K562 (cell line): ENCODE results near the gene IL1R1. TPM values are rescaled to one million over a fixed set of nuclear protein-coding genes. Genes with fewer than 3 reads are reported as not detected.

ENCODE experiments used
- ATF3 ChIP-seq, 2 experiments: fragments of 450-650 bp in 1 of 2; sonication (generic) in 1 of 2; formaldehyde crosslinking in 1 of 2; IDR thresholded peaks in 1 of 2; conservative IDR thresholded peaks in 1 of 2; 2 replicates each; pipeline versions ENCODE4 v1.6.1 to v1.8.1; 2016 to 2023; ENCODE audit warnings: mild to moderate bottlenecking in 2 of 2, moderate library complexity in 2 of 2, inconsistent platforms in 1 of 2, missing genetic modification reagents in 1 of 2
- CHD2 ChIP-seq: IDR thresholded peaks from 2 replicates; pipeline ENCODE4 v1.6.1; 2011; ENCODE audit warnings: low read depth, low read length
- CREB3 ChIP-seq: fragments of 450-650 bp; conservative IDR thresholded peaks from 2 replicates; pipeline ENCODE4 v1.6.1; 2016; ENCODE audit warnings: missing genetic modification characterization, low read depth, mild to moderate bottlenecking, missing compliant biosample characterization, moderate library complexity
- DEAF1 ChIP-seq: fragments of 450-650 bp; formaldehyde crosslinking; IDR thresholded peaks from 2 replicates; pipeline ENCODE4 v1.4.0; 2020; ENCODE audit warnings: mild to moderate bottlenecking, moderate library complexity
- ELF2 ChIP-seq: fragments of 250-450 bp; sonication (Bioruptor Pico); IDR thresholded peaks from 2 replicates; pipeline ENCODE4 v1.5.0; 2021; ENCODE audit warnings: mild to moderate bottlenecking
- KDM4B ChIP-seq, 2 experiments: fragments of 450-650 bp in 1 of 2; sonication (generic) in 1 of 2; IDR thresholded peaks; 2 replicates each; pipeline ENCODE4 v1.6.1; 2016 to 2017; ENCODE audit warnings: borderline replicate concordance in 2 of 2, antibody characterized with exemption in 1 of 2, low read depth in 1 of 2, mild to moderate bottlenecking in 1 of 2
- LARP7 ChIP-seq: fragments of 450-650 bp; IDR thresholded peaks from 2 replicates; pipeline ENCODE4 v1.6.1; 2016
- NFATC3 ChIP-seq: fragments of 450-650 bp; IDR thresholded peaks from 2 replicates; pipeline ENCODE4 v1.6.1; 2017; ENCODE audit warnings: mild to moderate bottlenecking
- PATZ1 ChIP-seq: fragments of 250-450 bp; sonication (Bioruptor Pico); IDR thresholded peaks from 2 replicates; pipeline ENCODE4 v1.5.0; 2020; ENCODE audit warnings: mild to moderate bottlenecking, borderline replicate concordance
- PURB ChIP-seq: sonication (generic); formaldehyde crosslinking; IDR thresholded peaks from 2 replicates; pipeline ENCODE4 v1.9.0; 2021; ENCODE audit warnings: low read depth, mild to moderate bottlenecking, missing genetic modification reagents
- RBM17 ChIP-seq: fragments of 200-400 bp; formaldehyde crosslinking; IDR thresholded peaks from 2 replicates; pipeline ENCODE4 v1.6.1; 2017; ENCODE audit warnings: low read depth, mild to moderate bottlenecking, low read length, borderline replicate concordance
- RFX5 ChIP-seq: IDR thresholded peaks from 2 replicates; pipeline ENCODE4 v1.6.1; 2011; ENCODE audit warnings: low read depth, mild to moderate bottlenecking, improper control_type of control experiment, low read length
- SIN3A ChIP-seq, 2 experiments: fragments of 150-350 bp in 1 of 2; IDR thresholded peaks; 2 replicates each; pipeline ENCODE4 v1.6.1; 2011 to 2016; ENCODE audit warnings: borderline replicate concordance in 2 of 2, low read depth in 2 of 2, low read length in 2 of 2, mild to moderate bottlenecking in 2 of 2, moderate library complexity in 2 of 2; ENCODE audit not compliant: control insufficient read depth in 1 of 2
- SIN3B ChIP-seq: fragments of 450-650 bp; IDR thresholded peaks from 2 replicates; pipeline ENCODE4 v1.6.1; 2017; ENCODE audit warnings: low read depth, mild to moderate bottlenecking, moderate library complexity
- SMAD1 ChIP-seq: fragments of 150-350 bp; IDR thresholded peaks from 2 replicates; pipeline ENCODE4 v1.6.1; 2014; ENCODE audit warnings: low read length, low read depth; ENCODE audit not compliant: partially characterized antibody
- SRSF1 ChIP-seq: fragments of 200-400 bp; formaldehyde crosslinking; IDR thresholded peaks from 2 replicates; pipeline ENCODE4 v1.6.1; 2017; ENCODE audit warnings: mild to moderate bottlenecking, low read depth, low read length, moderate library complexity
- STAG1 ChIP-seq: sonication (generic); formaldehyde crosslinking; IDR thresholded peaks from 2 replicates; pipeline ENCODE4 v1.5.0; 2020; ENCODE audit warnings: missing genetic modification reagents, borderline replicate concordance
- THAP7 ChIP-seq: fragments of 250-450 bp; sonication (Bioruptor Pico); IDR thresholded peaks from 2 replicates; pipeline ENCODE4 v1.5.0; 2021
- XRCC5 ChIP-seq: fragments of 200-400 bp; formaldehyde crosslinking; IDR thresholded peaks from 2 replicates; pipeline ENCODE4 v1.6.1; 2017; ENCODE audit warnings: low read depth, mild to moderate bottlenecking, low read length
- ZNF124 ChIP-seq: sonication (generic); formaldehyde crosslinking; IDR thresholded peaks from 2 replicates; pipeline ENCODE4 v1.8.1; 2022; ENCODE audit warnings: missing genetic modification reagents
- ZNF354B ChIP-seq: fragments of 250-450 bp; sonication (Bioruptor Pico); IDR thresholded peaks from 2 replicates; pipeline ENCODE4 v1.4.0; 2020
- ZSCAN32 ChIP-seq: fragments of 450-650 bp; formaldehyde crosslinking; IDR thresholded peaks from 2 replicates; pipeline ENCODE4 v1.4.0; 2020; ENCODE audit warnings: mild to moderate bottlenecking, moderate library complexity
- polyA plus RNA-seq, 8 experiments: library from polyadenylated mRNA; depleted of rRNA in 4 of 8; stranded (reverse) in 5 of 8; unstranded in 3 of 8; fragments of >200 nt; fragmentation: Nextera tagmentation in 2 of 8; fragmentation: Illumina TruSeq in 1 of 8; extraction: Ambion mirVana in 2 of 8; extraction: Trizol in 1 of 8; gene quantifications; 2 replicates each; pipeline versions ENCODE4 v1.2.1 to v1.2.3, GENCODE V29; 2011 to 2014; ENCODE audit warnings: inconsistent platforms in 1 of 8, missing spikeins in 1 of 8
- total RNA-seq, 7 experiments: library from RNA; depleted of rRNA in 6 of 7; stranded (reverse); fragments of >200 nt in 6 of 7; fragmentation: Illumina TruSeq in 2 of 7; extraction: Trizol in 2 of 7; gene quantifications; 2 replicates each; pipeline versions ENCODE4 v1.2.1 to v1.2.3, GENCODE V29; 2011 to 2021; ENCODE audit warnings: low replicate concordance in 1 of 7

IL1R1 gene
- total and polyA plus RNA-seq, 9 of the 15 experiments (the other 6 are each of a cell fraction or from before 2014, with no cell fraction given): 0.81 to 3.9 (median 1.6) TPM

DNA sequence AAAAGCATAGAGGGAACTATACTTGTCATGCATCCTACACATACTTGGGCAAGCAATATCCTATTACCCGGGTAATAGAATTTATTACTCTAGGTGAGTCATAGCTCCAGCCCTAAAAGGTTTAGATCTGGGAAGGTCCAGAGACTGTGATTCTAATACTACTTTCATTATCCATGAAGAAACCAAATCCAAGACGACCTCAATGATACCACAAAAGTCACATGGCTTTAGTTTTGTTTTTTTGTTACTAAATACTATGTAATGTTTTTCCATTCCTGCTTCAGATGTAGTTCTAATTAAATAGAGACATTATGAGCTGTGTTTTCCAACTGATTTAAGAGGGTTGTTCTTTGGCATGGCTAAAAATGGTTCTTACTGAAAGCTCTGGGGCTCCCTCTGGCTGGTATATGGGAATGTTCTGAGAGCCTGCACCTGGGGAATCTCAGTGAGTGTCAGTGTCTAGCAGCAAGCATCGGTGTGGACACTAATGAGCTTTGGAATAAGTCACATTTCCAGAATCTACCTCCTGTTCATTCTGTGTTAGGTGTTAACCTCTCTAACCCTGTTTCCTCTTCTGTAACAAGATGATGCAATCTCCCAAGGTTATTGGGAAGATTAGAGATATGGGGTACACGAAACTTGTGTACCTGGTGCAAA, 23.8 kb downstream of the IL1R1 start (continued):
- TF ChIP-seq PURB: no peak
- peak; percentile 81 for TF ChIP-seq DEAF1 (CRISPR knock-in tag)
- TF ChIP-seq SRSF1: no peak
- TF ChIP-seq RBM17: no peak
- TF ChIP-seq ATF3 (IDR thresholded peaks at IDR 0.05): peak; percentile 56
- no peak for TF ChIP-seq ATF3 (CRISPR knock-in tag; conservative IDR thresholded peaks at IDR 0.05)
- TF ChIP-seq XRCC5: no peak
- 0 out of 2 replicates have a peak, but pooled peaks have one; percentile 38 for TF ChIP-seq CREB3 (tag)
- TF ChIP-seq THAP7 (CRISPR knock-in tag): no peak
- no peak for TF ChIP-seq LARP7
- TF ChIP-seq ZNF354B (CRISPR knock-in tag): no peak
- TF ChIP-seq KDM4B (IDR thresholded peaks at IDR 0.05; ENCODE audit: borderline replicate concordance in 2 of 2, low read depth in 1 of 2): no peak
- no peak for TF ChIP-seq ZNF124
- TF ChIP-seq ZSCAN32: peak; percentile 68; the same call in 1 of the 2 replicates
- TF ChIP-seq SMAD1: no peak
- TF ChIP-seq NFATC3: no peak
- no peak for TF ChIP-seq PATZ1 (CRISPR knock-in tag)
- no peak for TF ChIP-seq STAG1 (CRISPR knock-in tag)
- TF ChIP-seq ELF2 (CRISPR knock-in tag): no peak
- no peak for TF ChIP-seq CHD2
- TF ChIP-seq RFX5: no peak
- TF ChIP-seq SIN3B: no peak
- no peak for TF ChIP-seq SIN3A (IDR thresholded peaks at IDR 0.05; ENCODE audit: borderline replicate concordance in 2 of 2, control insufficient read depth in 1 of 2, low read depth in 2 of 2, low read length in 2 of 2)
